Non-pigmented ciliary epithelial cell (primary cell): ENCODE data around the gene PARVA.

Experiments used
- DNase-seq: peaks from one replicate; pipeline ENCODE4 v3.0.0-alpha.2; 2010; ENCODE audit warnings: low read depth

Gene PARVA

GRCh38 chr11:12459865-12460444, 82.6 kb downstream of the PARVA start:
- DNase-seq = no peak

GRCh38 chr11:12460466-12460865, 83.1 kb downstream of the PARVA start:
- no peak for DNase-seq

- no peak for DNase-seq
Measured at GRCh38 chr11:12461516-12461915, 84.1 kb downstream of the PARVA start.

GRCh38 chr11:12464303-12464702, 86.9 kb downstream of the PARVA start:
- no peak for DNase-seq

GRCh38 chr11:12465332-12465731, 88.0 kb downstream of the PARVA start:
- no peak for DNase-seq

GRCh38 chr11:12467610-12468009, 90.2 kb downstream of the PARVA start:
- no peak for DNase-seq

- DNase-seq = no peak
Measured at GRCh38 chr11:12469451-12469850, 92.1 kb downstream of the PARVA start.

- no peak for DNase-seq
Measured at GRCh38 chr11:12470236-12470635, 92.9 kb downstream of the PARVA start.

GRCh38 chr11:12472401-12473005, 95.1 kb downstream of the PARVA start:
- DNase-seq = no peak

- DNase-seq = no peak
Measured at GRCh38 chr11:12473381-12473780, 96.0 kb downstream of the PARVA start.

GRCh38 chr11:12474871-12475270, 97.5 kb downstream of the PARVA start:
- DNase-seq = no peak

- DNase-seq = peak; percentile 31
Measured at GRCh38 chr11:12478743-12479142, 101.4 kb downstream of the PARVA start.

GRCh38 chr11:12480401-12480800, 103.0 kb downstream of the PARVA start:
- DNase-seq = no peak

- no peak for DNase-seq
Measured at GRCh38 chr11:12482839-12483238, 105.5 kb downstream of the PARVA start.

- DNase-seq = no peak
Measured at GRCh38 chr11:12483604-12484003, 106.2 kb downstream of the PARVA start.

GRCh38 chr11:12485328-12485727, 108.0 kb downstream of the PARVA start:
- DNase-seq = no peak

GRCh38 chr11:12489246-12489772, 111.9 kb downstream of the PARVA start:
- DNase-seq = no peak

- peak; percentile 67 for DNase-seq
Measured at GRCh38 chr11:12494699-12495098, 117.3 kb downstream of the PARVA start.

GRCh38 chr11:12496181-12497025, 119.0 kb downstream of the PARVA start:
- no peak for DNase-seq

GRCh38 chr11:12497431-12497830, 120.1 kb downstream of the PARVA start:
- DNase-seq = no peak

- DNase-seq = no peak
Measured at GRCh38 chr11:12499071-12499470, 121.7 kb downstream of the PARVA start.

- DNase-seq = peak; percentile 37
Measured at GRCh38 chr11:12502046-12502445, 124.7 kb downstream of the PARVA start.

- no peak for DNase-seq
Measured at GRCh38 chr11:12503039-12503484, 125.7 kb downstream of the PARVA start.
